IMR-90 (cell line): ENCODE results near the gene NTNG2. TPM values are rescaled to one million over a fixed set of nuclear protein-coding genes. Genes with fewer than 3 reads are reported as not detected.

Experiments
- ATAC-seq: fragments of 200-7000 bp; cut with Tn5 transposase; 2 replicates; pipeline ENCODE4 v1.9.1; 2020; ENCODE audit warnings: low read depth, mild to moderate bottlenecking, moderate library complexity
- BruUV-seq: library from RNA; stranded (reverse); fragments of 400-500 nt; replicated peaks from 2 replicates; lab custom pipeline; 2021; lab: Mats Ljungman, UMichigan
- CTCF ChIA-PET: fragments of 300-600 bp; formaldehyde crosslinking; extraction: SDS; loops from one replicate; lab custom pipeline; 2021; ENCODE audit warnings: antibody characterized with exemption; lab: Yijun Ruan, JAX
- POLR2A ChIA-PET: fragments of 300-600 bp; sonication (Branson Sonifier 250); formaldehyde crosslinking; loops from one replicate; lab custom pipeline; 2022; ENCODE audit warnings: antibody characterized with exemption; ENCODE audit not compliant: unreplicated experiment; lab: Charles Lee
- DNase-seq: peaks from one replicate; pipeline ENCODE4 v3.0.0; 2013
- H2AFZ ChIP-seq: replicated peaks from 2 replicates; pipeline ENCODE3; 2013; ENCODE audit warnings: low read length, mild to moderate bottlenecking; ENCODE audit not compliant: poor library complexity
- H2AK5ac ChIP-seq: 2 replicates; pipeline ENCODE4 v1.6.1; 2013; ENCODE audit warnings: low read depth, low read length, inconsistent platforms
- H2AK9ac ChIP-seq: replicated peaks from 2 replicates; pipeline ENCODE3; 2013; ENCODE audit warnings: mild to moderate bottlenecking, low read depth, low read length, moderate library complexity; ENCODE audit not compliant: poor library complexity
- H2BK120ac ChIP-seq: 2 replicates; pipeline ENCODE4 v1.6.1; 2013; ENCODE audit warnings: low read depth, low read length, inconsistent platforms
- H2BK15ac ChIP-seq: 3 replicates; pipeline ENCODE4 v1.6.1; 2013; ENCODE audit warnings: low read depth, low read length, inconsistent platforms
- H2BK20ac ChIP-seq: 2 replicates; pipeline ENCODE4 v1.6.1; 2013; ENCODE audit warnings: low read depth, mild to moderate bottlenecking, inconsistent platforms, low read length, moderate library complexity
- H2BK5ac ChIP-seq: 2 replicates; pipeline ENCODE4 v1.6.1; 2013; ENCODE audit warnings: mild to moderate bottlenecking, low read depth, low read length, inconsistent platforms; ENCODE audit not compliant: poor library complexity, severe bottlenecking
- H3K14ac ChIP-seq: replicated peaks from 2 replicates; pipeline ENCODE4 v1.6.1; 2013; ENCODE audit warnings: low read depth, low read length, inconsistent platforms
- H3K18ac ChIP-seq: 2 replicates; pipeline ENCODE4 v1.6.1; 2013; ENCODE audit warnings: low read depth, low read length, control low read depth
- H3K23ac ChIP-seq: 2 replicates; pipeline ENCODE4 v1.6.1; 2013; ENCODE audit warnings: low read depth, low read length, inconsistent platforms
- H3K27ac ChIP-seq: 2 replicates; pipeline ENCODE4 v1.5.1; 2013; ENCODE audit warnings: mild to moderate bottlenecking, control low read depth, low read length; ENCODE audit not compliant: insufficient read depth
- H3K27me3 ChIP-seq: 2 replicates; pipeline ENCODE4 v1.6.1; 2013; ENCODE audit warnings: low read length; ENCODE audit not compliant: control insufficient read depth, insufficient read depth
- H3K36me3 ChIP-seq: 2 replicates; pipeline ENCODE4 v1.6.1; 2013; ENCODE audit warnings: low read length, mixed read lengths; ENCODE audit not compliant: control insufficient read depth, insufficient read depth
- H3K4ac ChIP-seq: 2 replicates; pipeline ENCODE4 v1.6.1; 2013; ENCODE audit warnings: low read depth, low read length, inconsistent platforms
- H3K4me1 ChIP-seq: 2 replicates; pipeline ENCODE4 v1.6.1; 2013; ENCODE audit warnings: low read length, mixed read lengths; ENCODE audit not compliant: control insufficient read depth, insufficient read depth
- H3K4me2 ChIP-seq: 2 replicates; pipeline ENCODE4 v1.6.1; 2013; ENCODE audit warnings: low read depth, mild to moderate bottlenecking, control low read depth, low read length, moderate library complexity
- H3K4me3 ChIP-seq: 2 replicates; pipeline ENCODE4 v1.5.1; 2013; ENCODE audit warnings: low read depth, mild to moderate bottlenecking, control low read depth, low read length, moderate library complexity; ENCODE audit not compliant: insufficient read depth
- H3K56ac ChIP-seq: 2 replicates; pipeline ENCODE4 v1.6.1; 2013; ENCODE audit warnings: low read length, inconsistent platforms; ENCODE audit not compliant: insufficient read depth; ENCODE audit errors: extremely low read depth
- H3K79me1 ChIP-seq, 2 experiments: 2 replicates each; pipeline ENCODE4 v1.6.1; 2013; ENCODE audit warnings: low read length in 2 of 2, inconsistent platforms in 1 of 2, low read depth in 1 of 2
- H3K9ac ChIP-seq: 2 replicates; pipeline ENCODE4 v1.6.1; 2013; ENCODE audit warnings: low read depth, low read length, control low read depth
- H3K9me1 ChIP-seq: 2 replicates; pipeline ENCODE4 v1.6.1; 2013; ENCODE audit warnings: low read length, inconsistent platforms; ENCODE audit not compliant: insufficient read depth
- H3K9me3 ChIP-seq: 2 replicates; pipeline ENCODE4 v1.6.1; 2013; ENCODE audit warnings: low read length; ENCODE audit not compliant: control insufficient read depth, insufficient read depth
- H4K20me1 ChIP-seq: 2 replicates; pipeline ENCODE4 v1.6.1; 2013; ENCODE audit warnings: low read length, inconsistent platforms; ENCODE audit not compliant: insufficient read depth
- H4K5ac ChIP-seq: 2 replicates; pipeline ENCODE4 v1.6.1; 2013; ENCODE audit warnings: mild to moderate bottlenecking, low read depth, low read length, control low read depth
- H4K8ac ChIP-seq, 2 experiments: 2 replicates each; pipeline ENCODE4 v1.6.1; 2013; ENCODE audit warnings: low read depth in 2 of 2, low read length in 2 of 2, control low read depth in 1 of 2, inconsistent platforms in 1 of 2
- H4K91ac ChIP-seq: 2 replicates; pipeline ENCODE4 v1.6.1; 2013; ENCODE audit warnings: low read depth, low read length, inconsistent platforms; ENCODE audit not compliant: insufficient read depth
- NFE2L2 ChIP-seq: fragments of 150-350 bp; IDR thresholded peaks from 2 replicates; pipeline ENCODE4 v1.6.1; 2016; ENCODE audit warnings: low read depth, mild to moderate bottlenecking, low read length
- RCOR1 ChIP-seq: IDR thresholded peaks from 2 replicates; pipeline ENCODE4 v1.6.1; 2012; ENCODE audit warnings: mild to moderate bottlenecking, low read length, improper control_type of control experiment; ENCODE audit not compliant: insufficient replicate concordance
- SMC3 ChIP-seq: fragments of 150-350 bp; IDR thresholded peaks from 2 replicates; pipeline ENCODE4 v1.6.1; 2016; ENCODE audit warnings: low read depth, mild to moderate bottlenecking, antibody characterized with exemption, low read length, moderate library complexity
- USF2 ChIP-seq: fragments of 150-350 bp; IDR thresholded peaks from 2 replicates; pipeline ENCODE4 v1.6.1; 2017; ENCODE audit warnings: mild to moderate bottlenecking, antibody characterized with exemption, low read length, low read depth
- WGBS, 2 experiments: methylation state at CpG; one replicate each; pipeline versions ENCODE4 v1.1.5 to v1.1.7; 2013; ENCODE audit warnings: missing lambda C conversion rate in 2 of 2; ENCODE audit not compliant: insufficient read length in 1 of 2; ENCODE audit errors: extremely low coverage in 2 of 2; 5-methylcytosine and 5-hydroxymethylcytosine counted together
- dilution Hi-C: fragments of 300-500 bp; cut with HindIII; formaldehyde crosslinking; loops from one replicate; pipeline ENCODE4 v1.14.3; 2018; ENCODE audit warnings: low sequenced_read_pairs; ENCODE audit not compliant: unreplicated experiment
- in situ Hi-C: fragments of 300-500 bp; cut with MboI; formaldehyde crosslinking; loops from 3 replicates; pipeline ENCODE4 v1.14.3; 2019; ENCODE audit warnings: low sequenced_read_pairs, inconsistent platforms, mixed read lengths
- intact Hi-C: fragments of 100-400 bp; cut with micrococcal nuclease; formaldehyde crosslinking; loops from 2 replicates; pipeline ENCODE4 v1.10.0; 2022
- polyA plus RNA-seq, 3 experiments: library from polyadenylated mRNA; depleted of rRNA; stranded (reverse); fragments of >200 nt; gene quantifications; 2 replicates each; pipeline ENCODE4 v1.2.3, GENCODE V29; 2012; ENCODE audit warnings: low replicate concordance in 1 of 3
- total RNA-seq: library from RNA; depleted of rRNA; stranded (reverse); fragments of >200 nt; gene quantifications from 2 replicates; pipeline ENCODE4 v1.2.3, GENCODE V29; 2012
- TF ChIP-seq, protein P1 (sequence below): conservative IDR thresholded peaks from 2 replicates; pipeline ENCODE4 v1.5.1; 2012; ENCODE audit warnings: mild to moderate bottlenecking, low read depth, low read length, improper control_type of control experiment

Gene NTNG2
- total and polyA plus RNA-seq, 2 of the 4 experiments (the other 2 are of a cell fraction), result 0.54 to 0.84 TPM

GRCh38 chr9:132233138-132233537, 71.3 kb downstream of the NTNG2 start:
- WGBS, 2 experiments, result no CpG with 5 or more reads among the region's 3 CpGs
- DNase-seq (no peak), ATAC-seq (no peak)
- H3K27ac ChIP-seq, result no peak overlapping the region
- no TSS peak for BruUV-seq
- no peak overlapping the region for H2BK20ac ChIP-seq
- no peak overlapping the region for H3K14ac ChIP-seq
- intact Hi-C loops (no loop called here), in situ Hi-C loops (no loop called here), dilution Hi-C loops (no loop called here)
- H3K9me1 ChIP-seq, result no peaks in the 10 kb centered on the region
- no peak overlapping the region for H2AK5ac ChIP-seq
- POLR2A ChIA-PET, result no interaction called here
- H4K5ac ChIP-seq, result no peak overlapping the region
- no peak overlapping the region for H2AK9ac ChIP-seq
- no peaks in the 10 kb centered on the region for H3K9me3 ChIP-seq
- H3K36me3 ChIP-seq, result no peaks in the 10 kb centered on the region
- no peak overlapping the region for H3K4me2 ChIP-seq
- H3K18ac ChIP-seq, result no peak overlapping the region
- TF ChIP-seq NFE2L2, result no peak
- TF ChIP-seq USF2, result no peak
- TF ChIP-seq, protein P1, sequence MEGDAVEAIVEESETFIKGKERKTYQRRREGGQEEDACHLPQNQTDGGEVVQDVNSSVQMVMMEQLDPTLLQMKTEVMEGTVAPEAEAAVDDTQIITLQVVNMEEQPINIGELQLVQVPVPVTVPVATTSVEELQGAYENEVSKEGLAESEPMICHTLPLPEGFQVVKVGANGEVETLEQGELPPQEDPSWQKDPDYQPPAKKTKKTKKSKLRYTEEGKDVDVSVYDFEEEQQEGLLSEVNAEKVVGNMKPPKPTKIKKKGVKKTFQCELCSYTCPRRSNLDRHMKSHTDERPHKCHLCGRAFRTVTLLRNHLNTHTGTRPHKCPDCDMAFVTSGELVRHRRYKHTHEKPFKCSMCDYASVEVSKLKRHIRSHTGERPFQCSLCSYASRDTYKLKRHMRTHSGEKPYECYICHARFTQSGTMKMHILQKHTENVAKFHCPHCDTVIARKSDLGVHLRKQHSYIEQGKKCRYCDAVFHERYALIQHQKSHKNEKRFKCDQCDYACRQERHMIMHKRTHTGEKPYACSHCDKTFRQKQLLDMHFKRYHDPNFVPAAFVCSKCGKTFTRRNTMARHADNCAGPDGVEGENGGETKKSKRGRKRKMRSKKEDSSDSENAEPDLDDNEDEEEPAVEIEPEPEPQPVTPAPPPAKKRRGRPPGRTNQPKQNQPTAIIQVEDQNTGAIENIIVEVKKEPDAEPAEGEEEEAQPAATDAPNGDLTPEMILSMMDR, result no peak
- TF ChIP-seq RCOR1, result no peak
- TF ChIP-seq SMC3, result no peak
- H3K4me1 ChIP-seq, result no peaks in the 10 kb centered on the region
- H2BK5ac ChIP-seq, result no peak overlapping the region
- H2BK15ac ChIP-seq, result no peak overlapping the region
- H2AFZ ChIP-seq, result no peak overlapping the region
- no peak overlapping the region for H3K4ac ChIP-seq
- H3K9ac ChIP-seq, result no peak overlapping the region
- H4K20me1 ChIP-seq, result peaks cover 3% of the 10 kb centered on the region; the same call in 1 of the 2 replicates
- H4K8ac ChIP-seq, result no peak overlapping the region
- H3K56ac ChIP-seq, result no peak overlapping the region
- H3K4me3 ChIP-seq, result no peak overlapping the region
- no peak overlapping the region for H4K91ac ChIP-seq
- CTCF ChIA-PET, result no interaction called here
- peaks cover 59% of the 10 kb centered on the region for H3K27me3 ChIP-seq
- no peaks in the 10 kb centered on the region for H3K79me1 ChIP-seq
- H2BK120ac ChIP-seq, result no peak overlapping the region
- H3K23ac ChIP-seq, result no peak overlapping the region
